Stomach (tissue), 4 donors: ENCODE data around the gene AKT2.

ENCODE experiments used
- POLR2AphosphoS5 ChIP-seq, 3 donors: sonication (generic); formaldehyde crosslinking; IDR thresholded peaks; one replicate each; pipeline ENCODE4 v1.6.1; 2016; ENCODE audit warnings: antibody characterized with exemption in 3 of 3
- TF ChIP-seq, protein P1 (sequence below), 7 experiments: fragments of 450-650 bp in 4 of 7; fragments of 200-600 bp in 3 of 7; sonication (generic) in 3 of 7; IDR thresholded peaks; one replicate each; pipeline ENCODE4 v1.5.1; 2016 to 2019; ENCODE audit warnings: antibody characterized with exemption in 7 of 7, control low read depth in 2 of 7, mild to moderate bottlenecking in 1 of 7

DNA sequence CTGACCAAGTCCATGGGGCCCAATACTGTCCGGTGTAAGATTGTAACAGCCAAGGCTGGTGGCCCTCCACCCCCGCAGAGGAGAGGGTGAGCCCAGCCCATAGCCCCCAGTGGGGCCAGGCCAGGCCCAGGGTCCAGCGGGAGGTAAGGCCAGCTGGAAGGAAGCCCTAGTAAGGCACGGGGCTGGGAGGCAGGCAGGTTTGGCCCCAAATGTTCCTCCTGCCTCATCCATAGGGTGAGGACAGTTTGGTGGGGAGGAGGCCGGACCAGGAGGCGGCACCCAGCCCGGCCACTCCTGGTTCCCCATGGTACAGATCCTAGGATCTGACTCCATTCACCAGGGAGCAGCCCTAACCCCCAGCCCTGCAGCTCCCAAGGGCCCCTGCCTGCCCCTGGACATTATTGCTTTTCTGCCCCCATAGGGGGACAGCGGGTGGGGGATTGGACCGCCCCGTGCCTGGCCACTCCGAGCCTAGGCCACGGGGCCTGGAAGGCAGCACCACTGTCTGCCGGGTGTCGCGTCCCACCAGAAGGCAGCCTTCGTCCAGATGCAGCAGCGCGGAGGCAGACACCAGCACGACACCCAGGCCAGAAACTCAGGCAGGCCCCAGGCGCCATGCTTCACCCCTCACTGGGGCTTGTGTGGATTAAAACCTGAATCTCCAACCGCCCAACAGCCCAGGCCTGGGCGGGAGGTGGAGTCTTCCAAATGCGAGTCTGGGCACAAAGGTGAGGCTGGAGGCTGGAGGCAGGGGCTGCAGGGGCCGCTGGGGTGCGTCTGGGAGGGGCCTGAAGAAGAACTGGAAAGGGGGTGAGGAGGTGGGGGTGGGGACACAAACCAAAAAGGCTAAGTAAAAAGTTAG, 52.0 kb downstream of the AKT2 start:
- TF ChIP-seq, protein P1, sequence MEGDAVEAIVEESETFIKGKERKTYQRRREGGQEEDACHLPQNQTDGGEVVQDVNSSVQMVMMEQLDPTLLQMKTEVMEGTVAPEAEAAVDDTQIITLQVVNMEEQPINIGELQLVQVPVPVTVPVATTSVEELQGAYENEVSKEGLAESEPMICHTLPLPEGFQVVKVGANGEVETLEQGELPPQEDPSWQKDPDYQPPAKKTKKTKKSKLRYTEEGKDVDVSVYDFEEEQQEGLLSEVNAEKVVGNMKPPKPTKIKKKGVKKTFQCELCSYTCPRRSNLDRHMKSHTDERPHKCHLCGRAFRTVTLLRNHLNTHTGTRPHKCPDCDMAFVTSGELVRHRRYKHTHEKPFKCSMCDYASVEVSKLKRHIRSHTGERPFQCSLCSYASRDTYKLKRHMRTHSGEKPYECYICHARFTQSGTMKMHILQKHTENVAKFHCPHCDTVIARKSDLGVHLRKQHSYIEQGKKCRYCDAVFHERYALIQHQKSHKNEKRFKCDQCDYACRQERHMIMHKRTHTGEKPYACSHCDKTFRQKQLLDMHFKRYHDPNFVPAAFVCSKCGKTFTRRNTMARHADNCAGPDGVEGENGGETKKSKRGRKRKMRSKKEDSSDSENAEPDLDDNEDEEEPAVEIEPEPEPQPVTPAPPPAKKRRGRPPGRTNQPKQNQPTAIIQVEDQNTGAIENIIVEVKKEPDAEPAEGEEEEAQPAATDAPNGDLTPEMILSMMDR (IDR thresholded peaks at IDR 0.05): no peak
- no peak for TF ChIP-seq POLR2AphosphoS5 (IDR thresholded peaks at IDR 0.05)
